T-helper 9 cell (primary cell): ENCODE data around the gene GNAQ.
A peak's percentile ranks its signal among the peaks of the same experiment; 100 is the strongest.

Experiments
- DNase-seq: peaks from one replicate; pipeline ENCODE4 v3.0.0-alpha.2; 2020

GNAQ gene

GRCh38 chr9:78000221-78000620, 31.4 kb downstream of the GNAQ start:
- no peak for DNase-seq

- no peak for DNase-seq
Measured at GRCh38 chr9:77999231-77999631, 32.4 kb downstream of the GNAQ start.

GRCh38 chr9:77997611-77998284, 33.9 kb downstream of the GNAQ start:
- DNase-seq, result no peak

GRCh38 chr9:77996696-77997095, 34.9 kb downstream of the GNAQ start:
- no peak for DNase-seq

- DNase-seq, result no peak
Measured at GRCh38 chr9:77991191-77991590, 40.4 kb downstream of the GNAQ start.

GRCh38 chr9:77989909-77990308, 41.7 kb downstream of the GNAQ start:
- DNase-seq, result no peak

GRCh38 chr9:77989458-77989857, 42.2 kb downstream of the GNAQ start:
- DNase-seq, result no peak

GRCh38 chr9:77988630-77989029, 43.0 kb downstream of the GNAQ start:
- DNase-seq, result no peak

GRCh38 chr9:77987880-77988525, 43.6 kb downstream of the GNAQ start:
- DNase-seq, result no peak

GRCh38 chr9:77987081-77987656, 44.4 kb downstream of the GNAQ start:
- DNase-seq, result no peak

- no peak for DNase-seq
Measured at GRCh38 chr9:77985996-77986395, 45.6 kb downstream of the GNAQ start.

- no peak for DNase-seq
Measured at GRCh38 chr9:77983320-77983662, 48.3 kb downstream of the GNAQ start.

- DNase-seq, result no peak
Measured at GRCh38 chr9:77982581-77983319, 48.9 kb downstream of the GNAQ start.

GRCh38 chr9:77981907-77982306, 49.7 kb downstream of the GNAQ start:
- no peak for DNase-seq

- DNase-seq, result no peak
Measured at GRCh38 chr9:77981332-77981731, 50.3 kb downstream of the GNAQ start.

- no peak for DNase-seq
Measured at GRCh38 chr9:77980622-77981021, 51.0 kb downstream of the GNAQ start.

- DNase-seq, result no peak
Measured at GRCh38 chr9:77978086-77978781, 53.4 kb downstream of the GNAQ start.

- DNase-seq, result peak; percentile 23
Measured at GRCh38 chr9:77977210-77977611, 54.4 kb downstream of the GNAQ start.

GRCh38 chr9:77975806-77976205, 55.8 kb downstream of the GNAQ start:
- no peak for DNase-seq

- DNase-seq, result no peak
Measured at GRCh38 chr9:77975036-77975435, 56.6 kb downstream of the GNAQ start.

- no peak for DNase-seq
Measured at GRCh38 chr9:77974434-77974833, 57.2 kb downstream of the GNAQ start.

- no peak for DNase-seq
Measured at GRCh38 chr9:77969083-77969482, 62.5 kb downstream of the GNAQ start.

GRCh38 chr9:77968506-77968905, 63.1 kb downstream of the GNAQ start:
- no peak for DNase-seq
